Upper lobe of left lung (tissue), 6 donors: ENCODE data around the gene HK2. TPM values are rescaled to one million over a fixed set of nuclear protein-coding genes. Genes with fewer than 3 reads are reported as not detected.
"Not testable (repeated sequence)": the region's sequence is repeated elsewhere in the genome, so short reads cannot be mapped to it uniquely, and the experiment has no call there.

Source experiments
- ATAC-seq, 2 donors: fragments of 200-7000 bp; cut with Tn5 transposase; one replicate each; pipeline ENCODE4 v1.9.1; 2022; ENCODE audit warnings: mild to moderate bottlenecking in 2 of 2, moderate library complexity in 2 of 2; ENCODE audit not compliant: low FRiP score in 2 of 2
- DNase-seq, 2 donors: peaks; one replicate each; pipeline ENCODE4 v3.0.0-alpha.2; 2019 to 2020
- H3K27ac ChIP-seq, 4 donors: fragments of 200-600 bp; sonication (generic); one replicate each; pipeline ENCODE4 v1.5.1; 2016 to 2019
- H3K27me3 ChIP-seq, 4 donors: fragments of 200-600 bp; sonication (generic); one replicate each; pipeline ENCODE4 v1.5.1; 2017 to 2019
- H3K36me3 ChIP-seq, 4 donors: fragments of 200-600 bp; sonication (generic); one replicate each; pipeline ENCODE4 v1.5.1; 2016 to 2019
- H3K4me1 ChIP-seq, 4 donors: fragments of 200-600 bp; sonication (generic); one replicate each; pipeline ENCODE4 v1.5.1; 2018 to 2019
- H3K4me3 ChIP-seq, 4 donors: fragments of 200-600 bp; sonication (generic); one replicate each; pipeline ENCODE4 v1.5.1; 2017 to 2019; ENCODE audit warnings: mild to moderate bottlenecking in 2 of 4, moderate library complexity in 1 of 4
- H3K9me3 ChIP-seq, 4 donors: fragments of 200-600 bp; sonication (generic); one replicate each; pipeline ENCODE4 v1.5.1; 2018 to 2019
- CTCF ChIP-seq, 6 experiments: fragments of 450-650 bp in 4 of 6; fragments of 200-600 bp in 2 of 6; sonication (generic) in 2 of 6; IDR thresholded peaks; one replicate each; pipeline ENCODE4 v1.5.1; 2016 to 2019; ENCODE audit warnings: antibody characterized with exemption in 6 of 6
- EP300 ChIP-seq, 4 donors: sonication (generic); formaldehyde crosslinking; IDR thresholded peaks; one replicate each; pipeline ENCODE4 v1.5.1; 2017; ENCODE audit warnings: antibody characterized with exemption in 4 of 4, control low read depth in 2 of 4
- POLR2A ChIP-seq, 4 donors: fragments of 450-650 bp; IDR thresholded peaks; one replicate each; pipeline ENCODE4 v1.5.1; 2016 to 2017; ENCODE audit warnings: antibody characterized with exemption in 4 of 4, mild to moderate bottlenecking in 2 of 4
- POLR2AphosphoS5 ChIP-seq, 2 donors: sonication (generic); formaldehyde crosslinking; IDR thresholded peaks; one replicate each; pipeline ENCODE4 v1.5.1; 2017; ENCODE audit warnings: antibody characterized with exemption in 2 of 2
- WGBS, 2 donors: methylation state at CpG; one replicate each; pipeline ENCODE4 v1.1.5; 2017 to 2018; 5-methylcytosine and 5-hydroxymethylcytosine counted together
- total RNA-seq, 6 donors: library from RNA; depleted of rRNA in 4 of 6; stranded (reverse); fragments of >200 nt in 4 of 6; gene quantifications; one replicate each; pipeline versions ENCODE4 v1.1.0 to v1.2.1, GENCODE V29; 2016 to 2021
- donor health status: DM: no; HTN: no; CAD: no; lungs with moderate emphysema.
- donor health status: DM: no; HTN: yes; CAD: no; lungs with severe emphysema.

Gene HK2
- total RNA-seq, result 10 to 100 TPM; 29.0 to 98.8 (median 39.7) TPM

GRCh38 chr2:74833418-74834233, at the start of gene HK2:
Gene HK2, plus strand, starts transcription at chr2:74834127. Its CDS starts 454 bp downstream, at chr2:74834581.
- Histone ChIP-seq H3K27me3 (no peaks in the 10 kb centered on the region), H3K9me3 (no peaks in the 10 kb centered on the region), H3K4me3 (peak within 1 kb of the TSS; percentile 57 to 82 (median 64)), H3K36me3 (no peaks in the 10 kb centered on the region), H3K4me1 (peaks cover 23 to 45% (median 34%) of the 10 kb centered on the region in 4 donors), H3K27ac (peak within 1 kb of the TSS; percentile 73 to 93 (median 86))
- 9 to 55% methylated on average over 8 to 28 of the region's 67 CpGs for WGBS, 2 donors
- DNase-seq (peak; percentile 93 to 97), ATAC-seq (peak; percentile 94 to 96)
- TF ChIP-seq POLR2AphosphoS5 (IDR thresholded peaks at IDR 0.05) (peak in 1 of 2 donors; percentile 85), POLR2A (IDR thresholded peaks at IDR 0.05) (peak in 2 of 4 donors; percentile 67 to 92), EP300 (IDR thresholded peaks at IDR 0.05) (no peak)

- peak in 1 of 2 donors; percentile 70 for ATAC-seq
- H3K27me3 ChIP-seq, result no peaks in the 10 kb centered on the region
Observed at GRCh38 chr2:74789271-74789670, 44.7 kb upstream of the HK2 start.

GRCh38 chr2:74792282-74792681, 41.6 kb upstream of the HK2 start:
- Histone ChIP-seq H3K36me3 (no peaks in the 10 kb centered on the region), H3K27me3 (no peaks in the 10 kb centered on the region), H3K4me3 (no peak overlapping the region), H3K4me1 (no peaks in the 10 kb centered on the region), H3K27ac (no peak overlapping the region), H3K9me3 (peaks cover 0 to 8% (median 0%) of the 10 kb centered on the region in 4 donors)
- no peak for DNase-seq
- TF ChIP-seq POLR2A (IDR thresholded peaks at IDR 0.05) (no peak), CTCF (IDR thresholded peaks at IDR 0.05) (no peak), POLR2AphosphoS5 (IDR thresholded peaks at IDR 0.05) (no peak), EP300 (IDR thresholded peaks at IDR 0.05) (no peak)
- WGBS, 2 donors, result 76 to 83% methylated on average over 5 of the region's 5 CpGs
- no peak for ATAC-seq

More at GRCh38 chr2:74789271-74789670, 44.7 kb upstream of the HK2 start:
- DNase-seq, result peak in 1 of 2 donors; percentile 22
- Histone ChIP-seq H3K4me3 (no peak overlapping the region), H3K9me3 (peaks cover 0 to 8% (median 0%) of the 10 kb centered on the region in 4 donors), H3K27ac (no peak overlapping the region), H3K4me1 (no peaks in the 10 kb centered on the region), H3K36me3 (no peaks in the 10 kb centered on the region)
- no peak for TF ChIP-seq POLR2AphosphoS5 (IDR thresholded peaks at IDR 0.05)
- TF ChIP-seq EP300 (IDR thresholded peaks at IDR 0.05), result no peak
- no peak for TF ChIP-seq POLR2A (IDR thresholded peaks at IDR 0.05)
- no peak for TF ChIP-seq CTCF (IDR thresholded peaks at IDR 0.05)
- WGBS, 2 donors, result 58 to 77% methylated on average over 2 of the region's 2 CpGs

GRCh38 chr2:74794878-74795277, 39.0 kb upstream of the HK2 start:
- H3K4me3 ChIP-seq, H3K9me3 ChIP-seq, DNase-seq, H3K27me3 ChIP-seq, H3K4me1 ChIP-seq, H3K27ac ChIP-seq, H3K36me3 ChIP-seq, ATAC-seq: not testable (repeated sequence)
- 67% methylated on average over 1 of the region's 2 CpGs; no CpG with 5 or more reads in 1 of the 2 donors for WGBS, 2 donors

GRCh38 chr2:74806355-74806839, 27.5 kb upstream of the HK2 start:
- H3K9me3 ChIP-seq, result no peaks in the 10 kb centered on the region
- WGBS, 2 donors, result 85 to 86% methylated on average over 5 of the region's 5 CpGs
- no peak for TF ChIP-seq POLR2AphosphoS5 (IDR thresholded peaks at IDR 0.05)
- no peak for TF ChIP-seq EP300 (IDR thresholded peaks at IDR 0.05)
- no peak for TF ChIP-seq CTCF (IDR thresholded peaks at IDR 0.05)
- TF ChIP-seq POLR2A (IDR thresholded peaks at IDR 0.05), result no peak
- no peak overlapping the region for H3K27ac ChIP-seq
- DNase-seq (no peak), ATAC-seq (no peak)
- H3K27me3 ChIP-seq, result no peaks in the 10 kb centered on the region
- no peaks in the 10 kb centered on the region for H3K4me1 ChIP-seq
- H3K4me3 ChIP-seq, result no peak overlapping the region
- H3K36me3 ChIP-seq, result no peaks in the 10 kb centered on the region
